GM18861 (cell line): ENCODE data around the gene ADORA3.

ENCODE experiments used
- ATAC-seq: cut with Tn5 transposase; IDR thresholded peaks from one replicate; pipeline ENCODE4 v1.9.1; 2021; ENCODE audit not compliant: unreplicated experiment

The ADORA3 gene

DNA sequence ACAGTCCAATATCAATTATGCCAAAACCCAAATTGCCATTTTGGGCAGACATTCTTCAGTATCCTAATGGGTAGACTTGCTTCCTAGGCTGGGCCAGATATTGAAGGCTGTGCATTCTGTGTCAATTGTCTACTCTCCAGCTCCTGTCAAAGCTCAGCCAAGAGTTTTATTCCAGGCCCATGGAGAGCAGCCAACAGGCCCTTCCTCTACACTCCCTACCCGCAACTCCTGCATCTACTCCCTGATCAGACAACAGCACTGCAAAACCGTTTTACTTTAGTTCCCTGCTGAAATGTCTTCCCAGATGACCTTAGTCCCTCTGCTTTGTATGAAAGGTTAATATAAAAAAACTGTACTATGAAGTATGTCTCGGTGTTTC, 6.6 kb upstream of the ADORA3 start:
- no peak for ATAC-seq

DNA sequence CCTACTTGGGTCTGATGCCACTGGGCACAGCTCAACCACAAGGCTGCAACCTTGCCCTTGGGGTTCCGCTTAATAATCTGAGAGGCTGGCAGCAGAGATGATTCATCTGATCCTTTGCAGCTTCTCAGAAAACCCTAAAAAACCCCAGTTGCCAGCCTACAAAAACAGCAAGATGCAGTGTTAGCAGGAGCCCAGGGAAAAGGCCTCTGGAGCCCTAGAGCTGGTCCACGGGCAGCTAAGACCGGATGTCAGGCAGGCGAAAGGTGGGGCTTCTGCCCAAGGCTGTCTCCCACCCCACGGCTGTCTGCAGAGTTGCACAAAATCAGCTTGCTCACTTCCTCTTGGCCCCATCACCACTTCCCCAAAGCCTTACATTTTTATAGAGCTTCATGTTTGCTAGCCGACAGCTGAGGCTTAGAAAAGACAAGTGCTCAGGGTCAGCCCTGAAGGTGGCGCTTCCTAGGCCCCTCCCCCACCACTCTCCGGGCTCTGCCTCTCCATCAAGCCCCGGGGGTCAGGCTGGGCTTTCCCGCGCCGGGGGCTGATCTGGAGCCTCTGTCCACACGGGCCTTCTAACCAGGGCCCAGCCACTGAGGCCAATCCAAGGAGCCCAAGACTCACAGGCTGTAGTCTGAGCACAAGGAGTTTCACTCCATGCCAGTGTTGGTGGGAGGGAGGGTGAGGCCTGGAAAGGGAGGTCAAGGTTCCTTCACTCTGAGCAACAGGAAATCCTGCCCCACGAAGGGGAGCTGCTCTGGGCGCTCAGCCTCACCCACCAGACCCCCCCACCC, 4.2 kb upstream of the ADORA3 start:
- ATAC-seq, result peak; percentile 35

DNA sequence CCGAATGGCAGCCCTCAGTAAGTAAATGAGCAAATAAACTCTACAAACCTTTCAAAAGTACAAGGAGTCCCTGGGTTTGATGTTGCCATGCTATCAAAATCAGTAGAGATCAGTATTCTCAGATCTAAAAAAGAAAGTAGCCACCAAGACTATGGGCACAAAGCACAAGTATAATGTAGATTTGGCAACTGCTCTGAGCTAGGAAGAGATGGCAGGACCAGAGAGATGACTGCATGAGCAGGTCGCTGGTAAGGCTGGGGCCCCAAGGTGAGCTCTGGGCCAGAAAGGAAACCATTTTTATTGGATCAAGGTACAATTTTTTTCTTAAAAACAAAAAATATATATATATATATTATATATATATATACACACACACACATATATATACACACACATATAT, 3.1 kb upstream of the ADORA3 start:
- ATAC-seq, result no peak

DNA sequence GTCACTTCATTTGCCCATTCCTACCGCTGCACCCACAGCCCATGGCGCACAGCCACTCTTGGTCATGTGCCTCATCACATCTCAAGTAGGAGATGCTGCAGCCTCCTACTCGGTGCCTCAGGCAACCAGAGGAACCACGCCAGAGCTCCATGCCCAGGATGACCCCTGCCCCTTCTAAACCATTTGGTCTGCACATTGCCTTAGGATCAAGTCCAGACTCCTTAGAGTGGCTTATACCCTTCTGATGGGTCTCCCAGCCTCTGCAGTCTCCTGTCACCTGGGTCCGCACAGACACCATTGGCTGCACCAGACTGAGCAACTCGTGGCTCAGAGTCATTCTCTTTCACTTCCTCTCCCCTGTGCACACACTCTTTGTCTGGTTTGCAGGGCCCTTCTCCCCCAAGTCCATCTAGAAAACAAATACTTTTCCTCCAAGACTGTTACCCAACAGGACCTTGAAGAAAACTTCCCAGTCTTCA, 2.2 kb upstream of the ADORA3 start:
- peak; percentile 54 for ATAC-seq

DNA sequence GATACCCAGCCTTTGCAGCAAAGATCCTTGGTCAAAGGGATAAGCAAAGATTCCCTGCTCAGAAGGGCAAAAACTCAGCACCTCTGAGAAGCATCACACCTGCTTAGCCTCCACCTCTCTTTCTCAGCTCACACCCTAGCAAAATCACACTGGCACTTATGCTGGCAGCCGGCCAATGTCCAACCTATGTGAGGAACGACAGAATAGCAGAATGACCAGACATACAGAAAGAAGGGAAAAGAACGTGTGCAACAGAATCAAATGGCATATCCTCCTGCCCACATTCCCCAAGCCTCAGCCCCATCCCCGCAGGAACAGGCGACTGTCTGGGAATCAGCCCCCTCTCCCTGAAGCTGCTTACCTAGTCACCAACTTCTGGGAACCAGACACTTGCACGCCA, 664 bp upstream of the ADORA3 start:
- ATAC-seq, result no peak

DNA sequence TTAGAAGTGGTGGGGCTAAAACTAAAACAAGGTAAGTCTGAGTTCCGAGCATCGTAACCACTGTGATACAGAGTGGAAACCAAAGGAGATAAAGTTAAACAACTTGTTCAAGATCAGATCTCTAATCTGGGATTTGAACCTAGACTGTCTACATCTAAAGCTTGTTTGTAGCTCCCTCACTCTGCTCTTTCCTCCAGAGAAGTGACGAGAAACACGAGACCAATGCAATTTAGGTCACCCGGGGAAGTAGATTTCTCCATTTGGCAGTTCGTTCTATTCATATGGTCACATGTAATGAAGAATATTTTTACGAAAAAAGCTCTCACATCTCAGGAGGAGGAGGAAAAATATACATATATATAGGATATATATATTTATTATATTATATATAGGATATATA, 1.8 kb downstream of the ADORA3 start:
- ATAC-seq, result no peak

DNA sequence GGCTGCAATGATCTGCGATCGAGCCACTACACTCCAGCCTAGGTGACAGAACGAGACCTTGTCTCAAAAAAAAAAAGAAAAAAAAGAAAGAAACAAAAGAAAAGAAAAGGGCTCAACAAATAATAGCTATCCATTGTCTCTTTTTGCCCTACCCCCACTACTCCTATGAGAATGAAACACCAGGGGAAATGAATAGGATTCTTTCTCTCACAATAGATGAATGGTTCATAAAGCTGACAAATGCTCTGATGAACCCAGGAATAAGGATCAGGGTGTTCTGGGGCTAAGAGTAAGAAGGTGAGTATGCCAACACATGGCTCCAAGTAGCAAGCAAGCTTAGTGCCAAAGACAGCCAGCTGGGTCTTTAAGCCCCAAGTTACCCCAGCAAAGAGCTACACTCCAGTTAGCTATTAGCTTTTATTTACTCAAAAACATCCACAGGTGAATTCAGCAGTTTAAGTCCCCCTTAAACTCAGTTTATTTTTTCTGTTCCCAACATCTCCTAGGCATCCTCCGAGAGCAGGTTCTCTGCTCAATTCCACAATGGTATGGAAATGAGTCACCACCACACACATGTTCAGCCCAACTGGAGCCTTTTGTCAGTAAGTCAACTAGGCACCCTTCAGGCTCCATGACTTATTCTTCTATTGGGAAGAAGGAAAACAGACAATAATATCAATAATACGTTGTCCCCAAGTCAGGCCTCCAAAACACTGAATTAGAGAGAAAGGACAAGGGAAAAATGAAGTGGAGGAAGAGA, 4.2 kb downstream of the ADORA3 start:
- no peak for ATAC-seq

DNA sequence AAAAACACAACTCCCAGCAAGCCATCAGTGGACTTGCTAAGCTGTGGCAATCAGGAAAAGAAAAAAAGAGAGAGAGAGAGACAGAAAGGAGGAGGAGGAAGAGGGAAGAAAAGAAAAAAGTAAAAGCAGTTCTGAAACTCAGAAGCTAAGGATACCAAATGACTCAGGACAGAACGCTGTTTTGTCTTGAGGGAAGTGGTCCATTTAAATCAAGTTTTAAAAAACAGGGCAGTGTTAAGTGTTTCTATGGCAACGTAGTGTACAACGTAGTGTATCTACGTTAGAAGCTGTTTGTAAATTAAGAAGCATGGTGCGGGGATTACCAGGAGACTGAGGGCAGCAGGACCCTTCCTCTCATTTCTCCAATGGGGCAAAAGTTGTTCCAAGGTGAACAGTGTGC, 5.8 kb downstream of the ADORA3 start:
- ATAC-seq, result no peak

DNA sequence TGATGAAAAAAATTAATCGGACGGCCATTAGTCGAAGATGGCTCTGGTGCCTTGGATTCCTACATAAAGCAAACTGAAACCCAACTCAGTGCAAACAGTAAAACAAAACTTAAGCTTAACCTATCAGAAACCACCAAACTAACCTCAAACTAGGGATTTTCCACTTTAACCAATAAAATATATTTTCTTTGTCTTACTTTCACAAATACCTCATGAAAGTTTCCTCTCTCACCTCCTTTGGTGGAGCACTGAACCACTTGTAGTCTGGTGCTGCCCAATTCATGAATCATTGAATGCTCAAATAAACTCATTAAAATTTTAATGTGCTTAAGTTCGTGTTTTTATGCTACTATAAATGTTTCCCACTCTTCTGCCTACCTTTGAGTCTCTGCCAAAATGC, 7.0 kb downstream of the ADORA3 start:
- ATAC-seq, result no peak

DNA sequence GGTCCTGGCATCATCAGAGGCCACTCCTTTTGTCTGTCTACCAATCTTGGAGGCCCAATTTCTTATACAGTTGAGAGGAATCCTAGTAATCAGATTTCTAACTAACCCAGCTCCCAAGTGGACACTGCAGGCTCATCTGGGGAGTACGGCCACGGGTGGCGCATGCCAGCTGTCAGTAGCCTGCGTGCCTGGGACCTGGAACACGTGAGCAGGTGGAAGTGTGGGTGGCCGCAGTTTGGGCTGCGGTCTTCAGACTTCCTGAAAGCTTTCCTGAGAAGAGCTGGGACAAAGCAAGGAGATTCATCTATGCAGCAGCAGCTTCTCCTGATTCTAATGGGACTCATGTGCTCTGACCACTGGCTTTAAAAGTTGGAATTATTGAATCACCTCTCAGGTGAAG, 12.4 kb downstream of the ADORA3 start:
- ATAC-seq, result no peak

DNA sequence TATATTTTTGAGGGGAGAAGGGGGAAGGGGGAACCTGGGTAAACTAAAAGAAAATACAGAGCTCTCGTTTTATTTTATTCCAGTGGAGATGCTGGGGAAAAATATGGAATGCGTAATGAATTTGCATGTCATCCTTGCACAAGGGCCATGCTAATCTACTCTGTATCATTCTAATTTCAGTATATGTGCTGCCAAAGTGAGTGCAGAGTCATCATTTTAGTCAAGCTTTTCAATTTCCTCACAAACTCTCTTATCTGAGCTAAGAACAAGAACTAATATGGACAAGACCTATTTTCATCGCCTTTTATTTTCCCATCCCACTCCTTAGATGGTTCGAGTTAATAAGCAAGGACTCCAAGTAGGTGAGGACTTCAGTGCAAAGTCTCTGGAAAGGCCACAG, 13.2 kb downstream of the ADORA3 start:
- ATAC-seq, result no peak

DNA sequence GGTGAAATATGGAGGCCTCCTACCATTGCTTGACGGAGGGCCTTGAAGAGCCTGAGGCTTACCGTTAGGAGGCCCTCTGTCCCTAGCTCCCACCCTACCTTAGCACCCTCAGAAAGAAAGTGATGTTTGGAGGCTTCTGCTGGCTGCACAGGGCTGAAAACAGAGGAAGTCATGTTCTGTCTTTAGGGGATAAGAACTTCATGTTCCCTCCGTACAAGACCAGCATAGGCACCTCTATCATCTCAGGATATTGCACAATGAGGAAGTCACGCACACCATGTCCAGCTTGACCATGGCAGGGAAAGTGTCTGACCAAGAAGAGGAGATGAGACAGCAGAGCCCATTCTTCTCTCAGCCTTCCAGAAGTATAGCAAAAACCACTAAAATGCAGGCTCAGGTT, 13.8 kb downstream of the ADORA3 start:
- ATAC-seq, result no peak

DNA sequence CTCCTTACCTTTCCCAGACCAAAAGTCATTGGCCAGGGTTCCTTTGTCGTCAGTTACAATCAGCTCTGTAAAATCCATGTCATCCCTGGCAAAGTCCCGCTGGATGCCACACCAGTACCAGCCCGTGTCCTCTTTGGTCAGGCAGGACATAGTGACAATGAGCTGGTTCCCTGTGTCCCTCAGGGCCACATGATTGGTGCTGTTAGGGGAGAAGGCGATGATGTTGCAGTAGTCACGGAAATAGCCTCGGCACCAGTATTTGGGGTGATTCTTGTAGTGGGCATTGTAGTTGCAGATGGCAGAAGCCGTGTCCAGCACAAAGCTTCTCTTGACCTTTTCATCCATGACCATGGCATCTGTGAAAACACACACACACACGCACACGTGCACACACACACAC, 14.8 kb downstream of the ADORA3 start:
- ATAC-seq, result no peak

DNA sequence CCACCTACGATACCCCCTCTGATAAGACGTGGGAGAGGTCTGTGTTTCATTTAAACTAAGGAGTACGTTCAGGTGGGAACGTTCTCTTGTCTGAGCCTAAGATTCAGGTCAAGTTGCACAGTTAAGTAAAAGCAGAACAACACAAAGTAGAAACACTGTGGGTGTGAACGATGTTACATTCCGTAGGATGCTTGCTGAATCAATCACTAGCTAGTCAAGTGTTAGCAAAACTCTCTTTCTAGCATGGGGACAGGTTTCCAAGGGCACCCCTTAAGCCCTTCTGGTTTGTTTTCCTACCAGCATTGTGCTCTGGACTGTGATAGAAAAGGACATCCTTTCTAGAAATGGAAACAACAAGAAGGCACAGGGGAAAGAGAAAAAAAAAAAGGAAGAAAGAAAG, 16.3 kb downstream of the ADORA3 start:
- no peak for ATAC-seq

DNA sequence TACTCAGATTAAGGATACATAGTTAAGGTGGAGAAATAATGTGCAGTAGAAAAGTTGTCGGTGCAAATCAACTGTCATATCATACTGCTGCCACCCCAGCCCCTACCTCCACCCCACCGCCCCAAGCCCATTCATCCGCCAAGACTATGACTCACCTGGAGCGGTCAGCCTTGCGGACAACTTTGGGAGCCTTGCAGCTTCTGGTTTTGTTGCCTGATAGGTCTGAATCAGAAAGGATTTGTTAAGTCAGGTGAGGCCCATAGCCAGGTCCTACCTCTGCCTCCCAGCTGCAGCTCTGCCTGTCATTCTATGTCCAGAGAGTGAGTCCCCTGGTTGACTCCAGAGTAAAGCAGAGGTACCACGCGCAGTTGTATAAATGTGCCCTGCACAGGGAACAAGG, 17.0 kb downstream of the ADORA3 start:
- ATAC-seq, result no peak

DNA sequence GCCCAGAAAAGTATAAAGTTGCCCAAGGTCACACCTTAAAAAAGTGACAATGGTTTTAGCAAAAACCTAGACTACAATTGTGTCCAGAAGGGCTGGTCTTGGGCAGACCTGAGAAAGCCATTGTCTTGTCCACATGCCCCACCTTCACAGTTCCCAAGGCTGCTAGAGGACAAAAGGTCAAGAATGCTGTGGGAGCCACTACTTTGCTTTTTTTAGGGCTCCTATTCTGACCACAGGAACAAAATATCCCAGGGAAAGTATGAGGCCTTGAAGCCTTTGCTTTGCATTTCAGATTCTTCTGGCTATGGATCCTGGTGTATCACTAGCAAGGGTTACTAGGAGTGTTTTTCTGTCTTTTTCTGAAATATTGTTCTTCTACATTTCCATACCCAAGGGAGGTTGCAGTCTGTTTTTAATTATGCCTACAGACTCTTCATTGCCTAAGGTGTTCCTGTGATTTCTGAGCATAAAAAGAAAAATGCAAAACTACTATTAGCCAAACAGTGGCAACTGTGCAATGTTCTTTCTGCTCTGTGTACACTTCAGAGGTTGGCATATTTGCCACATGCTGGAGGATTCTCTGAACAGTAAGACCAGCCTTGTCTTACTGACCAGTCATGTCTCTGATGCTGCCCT, 18.9 kb downstream of the ADORA3 start:
- no peak for ATAC-seq

DNA sequence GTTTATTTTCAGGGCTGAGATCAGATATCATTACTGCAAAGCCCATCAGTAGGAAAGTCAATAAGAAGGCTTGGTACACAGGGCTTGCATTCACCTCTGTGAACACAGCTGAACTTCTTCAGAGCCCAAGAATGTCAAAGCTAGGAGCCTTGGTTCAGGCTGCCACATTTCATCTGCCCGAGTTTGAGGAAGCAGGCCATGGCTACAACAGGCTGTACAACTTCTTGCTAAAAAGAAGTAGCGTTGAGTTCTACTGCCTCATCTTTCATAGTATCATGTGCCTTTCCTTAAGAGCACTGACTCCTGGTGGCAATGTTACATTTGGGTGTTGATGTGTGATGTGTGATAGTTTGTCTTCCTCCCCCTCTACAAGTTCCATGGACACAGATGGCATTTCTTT, 19.6 kb downstream of the ADORA3 start:
- no peak for ATAC-seq

DNA sequence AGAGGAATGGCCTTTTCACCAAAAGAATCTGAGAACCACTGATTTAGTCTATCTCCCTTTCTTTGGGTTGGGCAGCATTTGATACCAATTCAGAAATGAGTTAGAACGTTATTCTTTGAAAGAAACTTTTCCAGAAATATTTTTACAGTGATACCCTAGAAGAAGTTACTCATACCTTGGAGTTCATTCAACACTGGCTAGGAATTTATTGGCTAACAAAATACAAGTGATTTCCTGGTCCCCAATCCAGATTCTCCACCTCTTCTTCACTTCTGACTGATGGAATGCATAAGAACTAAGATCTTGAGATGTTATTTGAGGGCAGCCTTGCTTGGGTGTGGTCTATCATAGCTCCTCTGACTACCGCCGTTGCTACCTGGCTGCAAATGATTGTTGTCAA, 20.3 kb downstream of the ADORA3 start:
- no peak for ATAC-seq

DNA sequence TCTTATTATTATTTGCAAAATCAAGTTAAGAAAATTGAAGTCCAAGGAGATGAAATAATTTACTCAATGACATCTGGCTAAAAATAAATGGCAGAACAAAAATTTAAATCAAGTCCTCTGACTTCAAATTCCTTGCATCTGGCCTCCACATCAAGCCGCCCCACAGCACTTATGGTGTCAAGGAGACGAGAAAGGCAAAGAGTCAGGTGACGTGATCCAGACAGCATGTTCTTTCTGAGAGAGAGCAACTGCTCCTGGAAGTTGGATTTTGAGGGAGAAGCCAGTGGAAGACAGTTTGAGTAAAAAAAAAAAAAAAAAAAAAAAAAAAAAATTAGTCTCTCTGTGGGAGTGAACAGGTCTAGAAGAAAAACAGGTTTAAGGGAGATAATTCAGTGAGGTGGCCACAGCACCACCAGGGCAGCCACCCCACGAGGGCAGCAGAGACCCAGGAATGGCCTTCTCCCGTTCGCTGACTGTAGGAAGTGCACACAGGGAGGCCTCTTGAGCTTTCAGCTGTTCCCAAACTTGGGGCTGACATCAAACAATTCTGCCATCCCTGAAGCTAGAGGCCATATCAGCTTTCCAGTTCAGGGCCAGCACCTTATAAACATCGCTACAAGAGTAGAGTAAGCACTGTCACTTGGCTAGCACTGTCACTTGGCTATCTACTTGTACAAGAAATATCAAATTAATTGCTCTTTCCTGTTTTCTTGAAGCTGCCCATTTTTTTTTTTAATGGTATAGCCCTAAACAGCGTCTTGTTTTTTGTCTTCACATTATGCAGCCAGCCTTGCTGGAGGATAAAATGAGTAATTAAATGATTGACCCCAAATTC, 21.8 kb downstream of the ADORA3 start:
- peak; percentile 49 for ATAC-seq

DNA sequence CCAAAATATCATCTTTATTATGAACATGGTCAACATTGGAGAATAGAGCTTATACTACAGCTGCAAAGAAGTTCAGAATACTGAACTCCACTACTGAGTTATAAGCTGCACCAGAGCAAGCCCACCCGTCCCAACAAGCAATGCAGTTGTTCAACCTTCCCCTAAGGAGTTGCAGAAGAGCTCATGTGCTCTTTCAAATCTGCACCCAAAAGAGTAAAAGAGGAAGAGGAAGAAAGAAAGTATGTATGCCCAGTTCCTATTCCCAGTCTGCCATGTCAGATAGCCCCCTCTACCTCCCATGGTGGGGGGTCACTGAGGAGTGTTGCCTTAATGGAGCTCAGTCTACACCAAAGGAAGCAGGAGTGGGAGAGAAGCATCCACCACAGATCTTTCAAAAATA, 22.8 kb downstream of the ADORA3 start:
- no peak for ATAC-seq

DNA sequence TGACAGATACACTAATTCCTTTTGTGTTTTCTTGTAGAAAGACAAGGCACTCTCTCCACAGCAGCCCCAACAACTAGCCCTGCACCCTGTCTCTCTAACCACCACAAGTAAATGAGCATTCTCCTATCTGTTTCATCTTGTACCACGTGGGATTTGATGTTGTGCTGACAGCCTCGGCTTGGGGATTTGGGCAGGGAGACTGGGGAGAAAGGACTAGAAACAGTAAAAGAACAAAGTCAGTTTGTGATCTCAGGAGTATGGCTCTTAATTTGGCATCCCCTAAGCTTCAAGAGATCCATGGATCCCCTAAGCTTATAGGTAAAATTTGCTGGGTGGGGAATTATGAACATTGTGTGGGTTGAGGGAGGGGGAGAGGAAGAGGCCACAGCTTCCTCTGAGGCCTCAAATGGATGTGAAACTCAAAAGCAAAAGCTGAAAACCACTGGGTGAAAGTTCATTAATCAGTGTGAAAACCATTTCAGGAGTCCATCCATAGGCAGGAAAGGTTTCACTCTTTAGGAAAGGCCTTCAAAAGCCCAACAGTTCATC, 26.6 kb downstream of the ADORA3 start:
- peak; percentile 42 for ATAC-seq
